Neural crest cell (in vitro differentiated cells): ENCODE data around the gene CWF19L1. TPM values are rescaled to one million over a fixed set of nuclear protein-coding genes. Genes with fewer than 3 reads are reported as not detected.

Experiments used
- DNase-seq: peaks from one replicate; pipeline ENCODE4 v3.0.0; 2021; ENCODE audit warnings: low read depth, mixed read lengths, low spot score
- H3K27ac Mint-ChIP-seq: one replicate; pipeline ENCODE4 v1.8.0; 2021; ENCODE audit warnings: mild to moderate bottlenecking, mixed read lengths; ENCODE audit not compliant: unreplicated experiment
- H3K27me3 Mint-ChIP-seq: 2 replicates; pipeline ENCODE4 v1.8.0; 2021; ENCODE audit warnings: low read depth, mild to moderate bottlenecking, mixed read lengths
- H3K36me3 Mint-ChIP-seq: 2 replicates; pipeline ENCODE4 v1.8.0; 2021; ENCODE audit warnings: low read depth, mild to moderate bottlenecking, mixed read lengths
- H3K4me1 Mint-ChIP-seq: 2 replicates; pipeline ENCODE4 v1.8.0; 2021; ENCODE audit warnings: mixed read lengths
- H3K4me3 Mint-ChIP-seq: one replicate; pipeline ENCODE4 v1.8.0; 2021; ENCODE audit warnings: mild to moderate bottlenecking, mixed read lengths
- H3K9me3 Mint-ChIP-seq: 2 replicates; pipeline ENCODE4 v1.8.0; 2021; ENCODE audit warnings: mixed read lengths
- CTCF ChIP-seq: fragments of 200-600 bp; sonication (generic); conservative IDR thresholded peaks from 2 replicates; pipeline ENCODE4 v1.5.0; 2021; ENCODE audit warnings: antibody characterized with exemption, mild to moderate bottlenecking
- long read RNA-seq: library from polyadenylated mRNA; unstranded; transcript quantifications from one replicate; pipeline ENCODE4 v2.0.0, GENCODE V29; 2020
- total RNA-seq: library from RNA; stranded (reverse); gene quantifications from 2 replicates; pipeline ENCODE4 v1.2.1, GENCODE V29; 2021

The CWF19L1 gene
- 29.2 and 33.2 TPM in 2 replicates for total RNA-seq
- long read RNA-seq, transcript CWF19L1-201 (14 exons, 1,815 nt): major isoform, 24 of 43 reads
- long read RNA-seq, partial matches to known transcripts: 3 of 43 reads
- long read RNA-seq, other reads (novel, unspliced or antisense): 16 of 43 reads

- Mint-ChIP-seq H3K27ac (peak within 1 kb of the TSS; percentile 96), H3K9me3 (no peaks in the 10 kb centered on the region), H3K36me3 (peaks cover 2% of the 10 kb centered on the region), H3K27me3 (no peaks in the 10 kb centered on the region), H3K4me1 (peaks cover 9% of the 10 kb centered on the region), H3K4me3 (peak within 1 kb of the TSS; percentile 99)
- no peak for TF ChIP-seq CTCF
- DNase-seq: peak; percentile 72
These were observed at the start of gene CWF19L1 for GRCh38 chr10:100267239-100268104. TSS of gene CWF19L1 (minus strand) at chr10:100267638. CDS start at chr10:100267593, 45 bp downstream.

- peaks cover 76% of the 10 kb centered on the region for H3K27me3 Mint-ChIP-seq
- no peak for DNase-seq
- H3K4me1 Mint-ChIP-seq: peaks cover 7% of the 10 kb centered on the region
These were observed 48.2 kb upstream of the CWF19L1 start for GRCh38 chr10:100315615-100316014.

GRCh38 chr10:100311298-100311697 lies 43.9 kb upstream of the CWF19L1 start:
- no peak overlapping the region for H3K4me3 Mint-ChIP-seq
- peaks cover 80% of the 10 kb centered on the region for H3K27me3 Mint-ChIP-seq
- DNase-seq: no peak
- no peak overlapping the region for H3K27ac Mint-ChIP-seq
- no peaks in the 10 kb centered on the region for H3K4me1 Mint-ChIP-seq
- no peak for TF ChIP-seq CTCF
- H3K9me3 Mint-ChIP-seq: no peaks in the 10 kb centered on the region
- H3K36me3 Mint-ChIP-seq: no peaks in the 10 kb centered on the region

More at GRCh38 chr10:100315615-100316014, 48.2 kb upstream of the CWF19L1 start:
- Mint-ChIP-seq H3K36me3 (no peaks in the 10 kb centered on the region), H3K27ac (no peak overlapping the region), H3K4me3 (no peak overlapping the region), H3K9me3 (no peaks in the 10 kb centered on the region)
- TF ChIP-seq CTCF: no peak

- peaks cover 6% of the 10 kb centered on the region for H3K4me1 Mint-ChIP-seq
These were observed 40.2 kb upstream of the CWF19L1 start for GRCh38 chr10:100307684-100308083.

GRCh38 chr10:100306861-100307260 lies 39.4 kb upstream of the CWF19L1 start:
- peaks cover 7% of the 10 kb centered on the region for H3K4me1 Mint-ChIP-seq
- no peak for DNase-seq
- no peaks in the 10 kb centered on the region for H3K36me3 Mint-ChIP-seq
- H3K9me3 Mint-ChIP-seq: no peaks in the 10 kb centered on the region
- peaks cover 67% of the 10 kb centered on the region for H3K27me3 Mint-ChIP-seq
- no peak overlapping the region for H3K4me3 Mint-ChIP-seq
- no peak for TF ChIP-seq CTCF
- H3K27ac Mint-ChIP-seq: no peak overlapping the region

More at GRCh38 chr10:100307684-100308083, 40.2 kb upstream of the CWF19L1 start:
- Mint-ChIP-seq H3K27ac (no peak overlapping the region), H3K9me3 (no peaks in the 10 kb centered on the region), H3K27me3 (peaks cover 75% of the 10 kb centered on the region), H3K36me3 (no peaks in the 10 kb centered on the region), H3K4me3 (no peak overlapping the region)
- no peak for DNase-seq
- no peak for TF ChIP-seq CTCF
